Hepatocyte (in vitro differentiated cells): ENCODE measurements around the gene PKP4.

Experiments
- EZH2 ChIP-seq: fragments of 200-600 bp; sonication (generic); IDR thresholded peaks from 2 replicates; pipeline ENCODE4 v1.6.1; 2016; ENCODE audit warnings: antibody characterized with exemption, mild to moderate bottlenecking, borderline replicate concordance
- EZH2phosphoT487 ChIP-seq: fragments of 200-600 bp; sonication (generic); IDR thresholded peaks from one replicate; pipeline ENCODE4 v1.6.1; 2018; ENCODE audit warnings: antibody characterized with exemption, mild to moderate bottlenecking, low read depth, moderate library complexity; ENCODE audit not compliant: unreplicated experiment, severe bottlenecking
- TF ChIP-seq, protein P1 (sequence below): fragments of 200-600 bp; sonication (generic); IDR thresholded peaks from 2 replicates; pipeline ENCODE4 v1.5.1; 2016; ENCODE audit warnings: antibody characterized with exemption, mild to moderate bottlenecking; ENCODE audit not compliant: poor library complexity

DNA sequence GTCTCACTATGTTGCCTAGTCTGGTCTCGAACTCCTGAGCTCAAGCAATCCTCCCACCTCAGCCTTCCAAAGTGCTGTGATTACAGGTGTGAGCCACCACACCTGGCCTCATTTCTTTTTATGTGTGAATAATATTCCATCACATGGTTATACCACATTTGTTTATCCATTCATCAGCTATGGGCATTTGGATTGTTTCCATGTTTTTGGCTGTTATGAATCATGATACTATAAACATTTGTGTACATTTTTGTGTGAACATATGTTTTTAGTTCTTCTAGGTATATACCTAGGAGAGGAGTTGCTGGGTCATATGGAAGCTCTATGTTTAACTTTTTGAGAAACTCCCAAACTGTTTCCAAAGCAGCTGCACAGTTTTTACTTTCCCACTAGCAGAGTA, 24.4 kb downstream of the PKP4 start:
- no peak for TF ChIP-seq EZH2
- TF ChIP-seq, protein P1, sequence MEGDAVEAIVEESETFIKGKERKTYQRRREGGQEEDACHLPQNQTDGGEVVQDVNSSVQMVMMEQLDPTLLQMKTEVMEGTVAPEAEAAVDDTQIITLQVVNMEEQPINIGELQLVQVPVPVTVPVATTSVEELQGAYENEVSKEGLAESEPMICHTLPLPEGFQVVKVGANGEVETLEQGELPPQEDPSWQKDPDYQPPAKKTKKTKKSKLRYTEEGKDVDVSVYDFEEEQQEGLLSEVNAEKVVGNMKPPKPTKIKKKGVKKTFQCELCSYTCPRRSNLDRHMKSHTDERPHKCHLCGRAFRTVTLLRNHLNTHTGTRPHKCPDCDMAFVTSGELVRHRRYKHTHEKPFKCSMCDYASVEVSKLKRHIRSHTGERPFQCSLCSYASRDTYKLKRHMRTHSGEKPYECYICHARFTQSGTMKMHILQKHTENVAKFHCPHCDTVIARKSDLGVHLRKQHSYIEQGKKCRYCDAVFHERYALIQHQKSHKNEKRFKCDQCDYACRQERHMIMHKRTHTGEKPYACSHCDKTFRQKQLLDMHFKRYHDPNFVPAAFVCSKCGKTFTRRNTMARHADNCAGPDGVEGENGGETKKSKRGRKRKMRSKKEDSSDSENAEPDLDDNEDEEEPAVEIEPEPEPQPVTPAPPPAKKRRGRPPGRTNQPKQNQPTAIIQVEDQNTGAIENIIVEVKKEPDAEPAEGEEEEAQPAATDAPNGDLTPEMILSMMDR, result no peak
- no peak for TF ChIP-seq EZH2phosphoT487
